Esophagus muscularis mucosa (tissue), 4 donors: ENCODE measurements around the gene CMTM5.

Source experiments
- EP300 ChIP-seq: sonication (generic); formaldehyde crosslinking; IDR thresholded peaks from one replicate; pipeline ENCODE4 v1.6.1; 2017; ENCODE audit warnings: antibody characterized with exemption
- POLR2A ChIP-seq: fragments of 450-650 bp; IDR thresholded peaks from one replicate; pipeline ENCODE4 v1.6.1; 2017; ENCODE audit warnings: antibody characterized with exemption, moderate library complexity, mild to moderate bottlenecking, low read depth
- POLR2AphosphoS5 ChIP-seq, 2 donors: sonication (generic); formaldehyde crosslinking; IDR thresholded peaks; one replicate each; pipeline ENCODE4 v1.6.1; 2017; ENCODE audit warnings: antibody characterized with exemption in 2 of 2
- TF ChIP-seq, protein P1 (sequence below), 3 experiments: fragments of 200-600 bp in 2 of 3; fragments of 450-650 bp in 1 of 3; sonication (generic) in 2 of 3; IDR thresholded peaks; one replicate each; pipeline ENCODE4 v1.5.1; 2017 to 2019; ENCODE audit warnings: antibody characterized with exemption in 3 of 3, mild to moderate bottlenecking in 2 of 3, moderate library complexity in 1 of 3

DNA sequence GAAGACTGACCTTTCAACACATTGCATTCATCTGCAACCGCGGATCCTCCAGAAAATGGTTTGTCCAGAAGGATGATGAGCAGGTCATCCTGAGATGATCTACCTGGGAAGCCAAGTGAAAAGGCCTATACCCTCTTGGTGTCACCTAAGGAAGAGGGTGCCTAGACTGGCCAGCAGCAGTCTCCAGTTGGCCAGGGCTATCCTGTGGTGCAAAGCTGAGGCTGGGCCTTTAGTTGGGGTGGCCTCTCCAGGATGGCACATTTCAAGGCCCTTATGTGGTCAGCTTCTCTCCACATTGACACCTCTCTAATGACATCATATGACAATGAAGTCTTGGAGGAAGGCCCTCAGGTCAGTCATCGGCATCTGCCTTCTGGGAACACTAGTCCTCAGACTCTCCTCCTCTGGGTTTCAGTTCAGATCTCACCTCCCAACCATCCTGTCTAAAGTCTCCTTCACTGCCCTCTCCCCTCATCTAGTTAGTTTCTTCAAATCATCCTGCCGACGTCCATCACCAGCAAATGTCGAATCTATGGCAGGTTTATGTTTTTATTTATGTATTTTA lies 20.9 kb upstream of the CMTM5 start:
- TF ChIP-seq, protein P1, sequence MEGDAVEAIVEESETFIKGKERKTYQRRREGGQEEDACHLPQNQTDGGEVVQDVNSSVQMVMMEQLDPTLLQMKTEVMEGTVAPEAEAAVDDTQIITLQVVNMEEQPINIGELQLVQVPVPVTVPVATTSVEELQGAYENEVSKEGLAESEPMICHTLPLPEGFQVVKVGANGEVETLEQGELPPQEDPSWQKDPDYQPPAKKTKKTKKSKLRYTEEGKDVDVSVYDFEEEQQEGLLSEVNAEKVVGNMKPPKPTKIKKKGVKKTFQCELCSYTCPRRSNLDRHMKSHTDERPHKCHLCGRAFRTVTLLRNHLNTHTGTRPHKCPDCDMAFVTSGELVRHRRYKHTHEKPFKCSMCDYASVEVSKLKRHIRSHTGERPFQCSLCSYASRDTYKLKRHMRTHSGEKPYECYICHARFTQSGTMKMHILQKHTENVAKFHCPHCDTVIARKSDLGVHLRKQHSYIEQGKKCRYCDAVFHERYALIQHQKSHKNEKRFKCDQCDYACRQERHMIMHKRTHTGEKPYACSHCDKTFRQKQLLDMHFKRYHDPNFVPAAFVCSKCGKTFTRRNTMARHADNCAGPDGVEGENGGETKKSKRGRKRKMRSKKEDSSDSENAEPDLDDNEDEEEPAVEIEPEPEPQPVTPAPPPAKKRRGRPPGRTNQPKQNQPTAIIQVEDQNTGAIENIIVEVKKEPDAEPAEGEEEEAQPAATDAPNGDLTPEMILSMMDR (IDR thresholded peaks at IDR 0.05): no peak
- TF ChIP-seq EP300: no peak
- TF ChIP-seq POLR2A: no peak
- TF ChIP-seq POLR2AphosphoS5 (IDR thresholded peaks at IDR 0.05): peak in 1 of 2 donors; percentile 7
